ENCODE data around the gene KIF1A. TPM values are rescaled to one million over a fixed set of nuclear protein-coding genes. Genes with fewer than 3 reads are reported as not detected.
"Not testable (repeated sequence)": the region's sequence is repeated elsewhere in the genome, so short reads cannot be mapped to it uniquely, and the experiment has no call there.

KIF1A gene
- polyA plus RNA-seq, 4 donors: 7.9 to 15.8 (median 12.5) TPM

GRCh38 chr2:240707043-240707756, 112.8 kb downstream of the KIF1A start:
- DNase-seq (ENCODE audit: low read depth in 4 of 4, low spot score in 2 of 4): no peak

- no peak for DNase-seq (ENCODE audit: low read depth in 4 of 4, low spot score in 2 of 4)
Observed at GRCh38 chr2:240705204-240705791, 114.7 kb downstream of the KIF1A start.

- DNase-seq (ENCODE audit: low read depth in 4 of 4, low spot score in 2 of 4): no peak
Observed at GRCh38 chr2:240704651-240705050, 115.4 kb downstream of the KIF1A start.

- DNase-seq (ENCODE audit: low read depth in 4 of 4, low spot score in 2 of 4): no peak
Observed at GRCh38 chr2:240703417-240704341, 116.3 kb downstream of the KIF1A start.

GRCh38 chr2:240702640-240703011, 117.4 kb downstream of the KIF1A start:
- DNase-seq (ENCODE audit: low read depth in 4 of 4, low spot score in 2 of 4): no peak

- DNase-seq (ENCODE audit: low read depth in 4 of 4, low spot score in 2 of 4): no peak
Observed at GRCh38 chr2:240701736-240702639, 118.0 kb downstream of the KIF1A start.

- DNase-seq (ENCODE audit: low read depth in 4 of 4, low spot score in 2 of 4): no peak
Observed at GRCh38 chr2:240701091-240701735, 118.8 kb downstream of the KIF1A start.

- DNase-seq (ENCODE audit: low read depth in 4 of 4, low spot score in 2 of 4): not testable (repeated sequence)
Observed at GRCh38 chr2:240700616-240701015, 119.4 kb downstream of the KIF1A start.

- not testable (repeated sequence) for DNase-seq (ENCODE audit: low read depth in 4 of 4, low spot score in 2 of 4)
Observed at GRCh38 chr2:240699835-240700234, 120.2 kb downstream of the KIF1A start.

- not testable (repeated sequence) for DNase-seq (ENCODE audit: low read depth in 4 of 4, low spot score in 2 of 4)
Observed at GRCh38 chr2:240698852-240699561, 121.0 kb downstream of the KIF1A start.

GRCh38 chr2:240696469-240696868, 123.5 kb downstream of the KIF1A start:
- not testable (repeated sequence) for DNase-seq (ENCODE audit: low read depth in 4 of 4, low spot score in 2 of 4)

GRCh38 chr2:240695593-240695992, 124.4 kb downstream of the KIF1A start:
- not testable (repeated sequence) for DNase-seq (ENCODE audit: low read depth in 4 of 4, low spot score in 2 of 4)

- DNase-seq (ENCODE audit: low read depth in 4 of 4, low spot score in 2 of 4): not testable (repeated sequence)
Observed at GRCh38 chr2:240694304-240694703, 125.7 kb downstream of the KIF1A start.

GRCh38 chr2:240692583-240693561, 127.1 kb downstream of the KIF1A start:
- not testable (repeated sequence) for DNase-seq (ENCODE audit: low read depth in 4 of 4, low spot score in 2 of 4)

GRCh38 chr2:240691631-240692420, 128.2 kb downstream of the KIF1A start, which contains the start of gene AQP12A:
TSS of gene AQP12A (plus strand) at chr2:240691866. CDS start at chr2:240691914, 48 bp downstream.
- not testable (repeated sequence) for DNase-seq (ENCODE audit: low read depth in 4 of 4, low spot score in 2 of 4)

- not testable (repeated sequence) for DNase-seq (ENCODE audit: low read depth in 4 of 4, low spot score in 2 of 4)
Observed at GRCh38 chr2:240691075-240691427, 129.0 kb downstream of the KIF1A start.

Measured in left renal cortex interstitium (tissue), 4 donors.